Measurements from ENCODE around the gene UAP1L1. TPM values are rescaled to one million over a fixed set of nuclear protein-coding genes. Genes with fewer than 3 reads are reported as not detected.
A peak's percentile ranks its signal among the peaks of the same experiment; 100 is the strongest.

Gene UAP1L1
- total and polyA plus RNA-seq, 11 donors = 3.9 to 15.1 (median 9.4) TPM

- H3K36me3 ChIP-seq = peaks cover 0 to 48% (median 41%) of the 10 kb centered on the region in 9 donors
Observed at GRCh38 chr9:137083394-137084004, 6.2 kb downstream of the UAP1L1 start.

GRCh38 chr9:137084526-137084925 is 7.2 kb downstream of the UAP1L1 start:
- DNase-seq = no peak
- H3K27me3 ChIP-seq = no peaks in the 10 kb centered on the region
- intact Hi-C loops (cut with DNase I) = no loop called here
- ATAC-seq = no peak
- H3K4me3 ChIP-seq = no peak overlapping the region
- peaks cover 0 to 42% (median 32%) of the 10 kb centered on the region in 9 donors for H3K36me3 ChIP-seq
- H3K27ac ChIP-seq = no peak overlapping the region
- WGBS, 4 donors = 77 to 86% (median 80%) methylated on average over 9 of the region's 9 CpGs
- no peaks in the 10 kb centered on the region for H3K9me3 ChIP-seq
- TF ChIP-seq CTCF (IDR thresholded peaks at IDR 0.05) = no peak
- no peak for TF ChIP-seq POLR2A (IDR thresholded peaks at IDR 0.05)
- peaks cover 0 to 30% (median 21%) of the 10 kb centered on the region in 12 donors for H3K4me1 ChIP-seq

More at GRCh38 chr9:137083394-137084004, 6.2 kb downstream of the UAP1L1 start:
- H3K9me3 ChIP-seq = no peaks in the 10 kb centered on the region
- no peaks in the 10 kb centered on the region for H3K27me3 ChIP-seq
- peaks cover 0 to 39% (median 22%) of the 10 kb centered on the region in 12 donors for H3K4me1 ChIP-seq
- H3K4me3 ChIP-seq = no peak overlapping the region
- TF ChIP-seq CTCF (IDR thresholded peaks at IDR 0.05) = no peak
- no peak for TF ChIP-seq POLR2A (IDR thresholded peaks at IDR 0.05)
- peak in 2 of 5 donors; percentile 62 to 73 for DNase-seq
- intact Hi-C loops (cut with DNase I) = no loop called here
- WGBS, 4 donors = 74 to 81% (median 78%) methylated on average over 6 to 12 of the region's 12 CpGs
- peak overlapping the region in 3 of 12 donors; percentile 12 to 55 (median 12) for H3K27ac ChIP-seq
- no peak for ATAC-seq

- H3K27me3 ChIP-seq = no peaks in the 10 kb centered on the region
- H3K9me3 ChIP-seq = no peaks in the 10 kb centered on the region
- H3K4me3 ChIP-seq = peak overlapping the region; percentile 56 to 94 (median 78)
- WGBS, 4 donors = 1 to 3% (median 1%) methylated on average over 16 to 58 of the region's 58 CpGs
- ATAC-seq (peak in 3 of 4 donors; percentile 13 to 39 (median 35)), DNase-seq (peak in 4 of 5 donors; percentile 56 to 79 (median 67))
- peaks cover 0 to 31% (median 21%) of the 10 kb centered on the region in 12 donors for H3K4me1 ChIP-seq
- TF ChIP-seq POLR2A (IDR thresholded peaks at IDR 0.05) (no peak), CTCF (IDR thresholded peaks at IDR 0.05) (no peak)
- intact Hi-C loops (cut with DNase I) = no loop called here
- H3K27ac ChIP-seq = peak overlapping the region; percentile 85 to 97 (median 96)
- peaks cover 0 to 35% (median 31%) of the 10 kb centered on the region in 9 donors for H3K36me3 ChIP-seq
Observed at GRCh38 chr9:137085920-137086530, 8.7 kb downstream of the UAP1L1 start.
